Measurements from ENCODE around the gene HMCN1. TPM values are rescaled to one million over a fixed set of nuclear protein-coding genes. Genes with fewer than 3 reads are reported as not detected.

The HMCN1 gene
- total RNA-seq, 4 donors from 2014 or later: 1.0 to 8.1 (median 2.5) TPM

GRCh38 chr1:185745165-185745564, 11.0 kb downstream of the HMCN1 start:
- DNase-seq (ENCODE audit: low spot score in 2 of 2): no peak
- intact Hi-C loops (cut with DNase I; ENCODE audit: low total_unique reads): no loop called here
- H3K4me3 ChIP-seq (ENCODE audit: low read depth, poor library complexity, severe bottlenecking): no peak overlapping the region
- WGBS, 2 donors: 93 to 94% methylated on average over 4 of the region's 4 CpGs
- TF ChIP-seq CTCF (IDR thresholded peaks at IDR 0.05) (no peak), POLR2A (IDR thresholded peaks at IDR 0.05) (no peak)

- intact Hi-C loops (cut with DNase I; ENCODE audit: low total_unique reads): no loop called here
- 90 to 91% methylated on average over 1 of the region's 1 CpG for WGBS, 2 donors
- H3K4me3 ChIP-seq (ENCODE audit: low read depth, poor library complexity, severe bottlenecking): no peak overlapping the region
- DNase-seq (ENCODE audit: low spot score in 2 of 2): no peak
- TF ChIP-seq POLR2A (IDR thresholded peaks at IDR 0.05): no peak
Observed at GRCh38 chr1:185759061-185759460, 24.9 kb downstream of the HMCN1 start.

- no peak overlapping the region for H3K4me3 ChIP-seq (ENCODE audit: low read depth, poor library complexity, severe bottlenecking)
- TF ChIP-seq POLR2A (IDR thresholded peaks at IDR 0.05) (no peak), CTCF (IDR thresholded peaks at IDR 0.05) (no peak)
- DNase-seq (ENCODE audit: low spot score in 2 of 2): no peak
- intact Hi-C loops (cut with DNase I; ENCODE audit: low total_unique reads): no loop called here
- WGBS, 2 donors: 58 to 59% methylated on average over 3 of the region's 3 CpGs
Observed at GRCh38 chr1:185761841-185762240, 27.6 kb downstream of the HMCN1 start.

GRCh38 chr1:185767508-185768120, 33.4 kb downstream of the HMCN1 start:
- 28 to 35% methylated on average over 1 of the region's 1 CpG for WGBS, 2 donors
- H3K4me3 ChIP-seq (ENCODE audit: low read depth, poor library complexity, severe bottlenecking): no peak overlapping the region
- DNase-seq (ENCODE audit: low spot score in 2 of 2): no peak
- intact Hi-C loops (cut with DNase I; ENCODE audit: low total_unique reads): no loop called here
- TF ChIP-seq CTCF (IDR thresholded peaks at IDR 0.05) (no peak), POLR2A (IDR thresholded peaks at IDR 0.05) (no peak)

- intact Hi-C loops (cut with DNase I; ENCODE audit: low total_unique reads): no loop called here
- H3K4me3 ChIP-seq (ENCODE audit: low read depth, poor library complexity, severe bottlenecking): no peak overlapping the region
- TF ChIP-seq POLR2A (IDR thresholded peaks at IDR 0.05): no peak
- TF ChIP-seq CTCF (IDR thresholded peaks at IDR 0.05): no peak
- no peak for DNase-seq (ENCODE audit: low spot score in 2 of 2)
- WGBS, 2 donors: 58 to 76% methylated on average over 3 of the region's 3 CpGs
Observed at GRCh38 chr1:185768371-185768770, 34.2 kb downstream of the HMCN1 start.

GRCh38 chr1:185769136-185769535, 34.9 kb downstream of the HMCN1 start:
- TF ChIP-seq CTCF (IDR thresholded peaks at IDR 0.05) (no peak), POLR2A (IDR thresholded peaks at IDR 0.05) (no peak)
- no peak for DNase-seq (ENCODE audit: low spot score in 2 of 2)
- H3K4me3 ChIP-seq (ENCODE audit: low read depth, poor library complexity, severe bottlenecking): no peak overlapping the region
- intact Hi-C loops (cut with DNase I; ENCODE audit: low total_unique reads): no loop called here
- WGBS, 2 donors: 90 to 91% methylated on average over 1 of the region's 1 CpG

All from lower leg skin (tissue), 4 donors.